ENCODE measurements around the gene EXOC4. TPM values are rescaled to one million over a fixed set of nuclear protein-coding genes. Genes with fewer than 3 reads are reported as not detected.

EXOC4 gene
- total RNA-seq, 1 experiment from 2014 or later: 71.0 TPM

DNA sequence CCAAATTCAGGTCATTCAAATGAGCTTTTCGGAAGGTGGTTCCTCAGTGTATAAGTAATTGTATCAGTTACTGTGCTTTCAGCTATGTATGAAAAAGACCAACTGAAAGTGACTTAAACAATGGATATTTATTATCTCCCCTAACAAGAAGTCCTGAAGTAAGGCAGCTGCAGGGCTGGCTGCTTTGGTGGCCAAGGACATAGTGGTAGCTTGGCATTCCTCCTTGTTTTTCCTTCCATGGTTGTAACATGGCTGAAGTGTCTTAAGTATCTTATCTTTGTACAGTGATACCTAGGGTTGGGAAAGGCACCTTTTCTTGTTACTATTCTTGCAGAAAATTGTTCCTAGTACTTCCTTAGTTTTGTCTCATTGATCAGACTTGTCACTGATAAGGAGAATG lies 21.4 kb downstream of the EXOC4 start:
- in situ Hi-C loops (cut with HindIII; ENCODE audit: low pct_unique_long_range_greater_than_20kb, low sequenced_read_pairs): no loop called here
- H3K9me3 ChIP-seq (ENCODE audit: control insufficient read depth, insufficient read depth, low read depth, low read length): no peaks in the 10 kb centered on the region
- DNase-seq (ENCODE audit: low read depth, low spot score) (no peak), ATAC-seq (no peak)
- H3K4me1 ChIP-seq (ENCODE audit: control insufficient read depth, insufficient read depth, low read length): no peaks in the 10 kb centered on the region
- no peaks in the 10 kb centered on the region; the same call in none of the 2 replicates for H3K36me3 ChIP-seq (ENCODE audit: control insufficient read depth, insufficient read depth, low read length)
- intact Hi-C loops (cut with micrococcal nuclease; ENCODE audit: unreplicated experiment): no loop called here
- POLR2A ChIA-PET: no interaction called here
- BruUV-seq (replicated peaks): no TSS peak
- CTCF ChIA-PET: no interaction called here
- H3K27ac ChIP-seq (ENCODE audit: low read length): no peak overlapping the region
- no peaks in the 10 kb centered on the region for H3K27me3 ChIP-seq (ENCODE audit: control insufficient read depth, insufficient read depth, low read length)
- no peak overlapping the region for H3K4me3 ChIP-seq (ENCODE audit: low read depth in 2 of 2, low read length in 2 of 2)
- TF ChIP-seq POLR2AphosphoS5 (IDR thresholded peaks at IDR 0.05; ENCODE audit: low read depth, low read length) (no peak), REST (IDR thresholded peaks at IDR 0.05; ENCODE audit: insufficient read depth in 1 of 2, low read depth in 2 of 2, low read length in 1 of 2) (no peak), SIN3A (IDR thresholded peaks at IDR 0.05; ENCODE audit: borderline replicate concordance, insufficient read depth, low read depth, low read length) (no peak), TCF7L2 (IDR thresholded peaks at IDR 0.05; ENCODE audit: low read depth, low read length) (no peak)
- TF ChIP-seq, protein P1, sequence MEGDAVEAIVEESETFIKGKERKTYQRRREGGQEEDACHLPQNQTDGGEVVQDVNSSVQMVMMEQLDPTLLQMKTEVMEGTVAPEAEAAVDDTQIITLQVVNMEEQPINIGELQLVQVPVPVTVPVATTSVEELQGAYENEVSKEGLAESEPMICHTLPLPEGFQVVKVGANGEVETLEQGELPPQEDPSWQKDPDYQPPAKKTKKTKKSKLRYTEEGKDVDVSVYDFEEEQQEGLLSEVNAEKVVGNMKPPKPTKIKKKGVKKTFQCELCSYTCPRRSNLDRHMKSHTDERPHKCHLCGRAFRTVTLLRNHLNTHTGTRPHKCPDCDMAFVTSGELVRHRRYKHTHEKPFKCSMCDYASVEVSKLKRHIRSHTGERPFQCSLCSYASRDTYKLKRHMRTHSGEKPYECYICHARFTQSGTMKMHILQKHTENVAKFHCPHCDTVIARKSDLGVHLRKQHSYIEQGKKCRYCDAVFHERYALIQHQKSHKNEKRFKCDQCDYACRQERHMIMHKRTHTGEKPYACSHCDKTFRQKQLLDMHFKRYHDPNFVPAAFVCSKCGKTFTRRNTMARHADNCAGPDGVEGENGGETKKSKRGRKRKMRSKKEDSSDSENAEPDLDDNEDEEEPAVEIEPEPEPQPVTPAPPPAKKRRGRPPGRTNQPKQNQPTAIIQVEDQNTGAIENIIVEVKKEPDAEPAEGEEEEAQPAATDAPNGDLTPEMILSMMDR (IDR thresholded peaks at IDR 0.05): no peak

- ATAC-seq (no peak), DNase-seq (ENCODE audit: low read depth, low spot score) (no peak)
- POLR2A ChIA-PET: no interaction called here
- H3K9me3 ChIP-seq (ENCODE audit: control insufficient read depth, insufficient read depth, low read depth, low read length): no peaks in the 10 kb centered on the region
- H3K27ac ChIP-seq (ENCODE audit: low read length): no peak overlapping the region
- CTCF ChIA-PET: no interaction called here
- no peaks in the 10 kb centered on the region for H3K4me1 ChIP-seq (ENCODE audit: control insufficient read depth, insufficient read depth, low read length)
- no TSS peak for BruUV-seq (replicated peaks)
- in situ Hi-C loops (cut with HindIII; ENCODE audit: low pct_unique_long_range_greater_than_20kb, low sequenced_read_pairs): no loop called here
- H3K36me3 ChIP-seq (ENCODE audit: control insufficient read depth, insufficient read depth, low read length): no peaks in the 10 kb centered on the region; the same call in none of the 2 replicates
- H3K27me3 ChIP-seq (ENCODE audit: control insufficient read depth, insufficient read depth, low read length): no peaks in the 10 kb centered on the region
- intact Hi-C loops (cut with micrococcal nuclease; ENCODE audit: unreplicated experiment): no loop called here
- TF ChIP-seq SIN3A (IDR thresholded peaks at IDR 0.05; ENCODE audit: borderline replicate concordance, insufficient read depth, low read depth, low read length) (no peak), REST (IDR thresholded peaks at IDR 0.05; ENCODE audit: insufficient read depth in 1 of 2, low read depth in 2 of 2, low read length in 1 of 2) (no peak), TCF7L2 (IDR thresholded peaks at IDR 0.05; ENCODE audit: low read depth, low read length) (no peak), POLR2AphosphoS5 (IDR thresholded peaks at IDR 0.05; ENCODE audit: low read depth, low read length) (no peak)
- TF ChIP-seq, protein P1 (IDR thresholded peaks at IDR 0.05): peak; percentile 33
- no peak overlapping the region for H3K4me3 ChIP-seq (ENCODE audit: low read depth in 2 of 2, low read length in 2 of 2)
These were observed 22.1 kb downstream of the EXOC4 start for GRCh38 chr7:133275008-133275407.

Data from Panc1 (cell line).